CD4-positive, alpha-beta T cell treated with Interleukin-17A for 1 hour (primary cell): ENCODE data around the gene CHEK2.
A peak's percentile ranks its signal among the peaks of the same experiment; 100 is the strongest.
"Not testable (repeated sequence)": the region's sequence is repeated elsewhere in the genome, so short reads cannot be mapped to it uniquely, and the experiment has no call there.

ENCODE experiments used
- DNase-seq: peaks from one replicate; pipeline ENCODE4 v3.0.0-alpha.2; 2020

CHEK2 gene

GRCh38 chr22:28741200-28741784 lies 328 bp downstream of the CHEK2 start:
- no peak for DNase-seq

DNA sequence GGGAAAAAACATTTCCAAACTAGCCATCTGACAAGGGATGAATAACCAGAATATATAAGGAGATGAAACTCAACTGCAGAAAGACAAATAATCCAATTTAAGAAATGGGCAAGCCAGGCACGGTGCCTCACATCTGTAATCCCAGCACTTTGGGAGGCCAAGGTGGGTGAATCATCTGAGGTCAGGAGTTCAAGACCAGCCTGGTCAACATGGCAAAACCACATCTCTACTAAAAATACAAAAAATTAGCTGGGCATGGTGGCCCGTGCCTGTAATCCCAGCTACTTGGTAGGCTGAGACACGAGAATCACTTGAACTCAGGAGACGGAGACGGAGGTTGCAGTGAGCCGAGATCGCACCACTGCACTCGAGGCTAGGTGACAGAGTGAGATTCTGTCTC lies 2.7 kb downstream of the CHEK2 start:
- not testable (repeated sequence) for DNase-seq

DNA sequence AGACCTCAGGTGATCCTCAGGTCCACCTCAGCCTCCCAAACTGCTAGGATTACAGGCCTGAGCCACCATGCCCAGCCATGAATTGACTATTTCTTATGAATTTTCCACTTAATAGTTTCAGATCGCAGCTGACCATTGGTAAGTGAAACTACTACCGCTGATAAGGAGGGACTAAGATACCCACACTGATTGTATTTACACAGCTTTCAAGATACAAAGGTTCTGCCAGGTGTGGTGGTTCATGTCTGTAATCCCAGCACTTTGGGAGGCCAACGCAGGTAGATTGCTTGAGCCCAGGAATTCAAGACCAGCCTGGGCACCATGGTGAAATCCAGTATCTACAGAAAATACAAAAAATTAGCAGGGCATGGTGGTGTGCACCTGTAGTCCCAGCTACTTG lies 3.9 kb downstream of the CHEK2 start:
- DNase-seq = no peak

GRCh38 chr22:28736301-28737155 lies 5.1 kb downstream of the CHEK2 start:
- no peak for DNase-seq

- no peak for DNase-seq
Observed at GRCh38 chr22:28734393-28734792, 7.2 kb downstream of the CHEK2 start.

DNA sequence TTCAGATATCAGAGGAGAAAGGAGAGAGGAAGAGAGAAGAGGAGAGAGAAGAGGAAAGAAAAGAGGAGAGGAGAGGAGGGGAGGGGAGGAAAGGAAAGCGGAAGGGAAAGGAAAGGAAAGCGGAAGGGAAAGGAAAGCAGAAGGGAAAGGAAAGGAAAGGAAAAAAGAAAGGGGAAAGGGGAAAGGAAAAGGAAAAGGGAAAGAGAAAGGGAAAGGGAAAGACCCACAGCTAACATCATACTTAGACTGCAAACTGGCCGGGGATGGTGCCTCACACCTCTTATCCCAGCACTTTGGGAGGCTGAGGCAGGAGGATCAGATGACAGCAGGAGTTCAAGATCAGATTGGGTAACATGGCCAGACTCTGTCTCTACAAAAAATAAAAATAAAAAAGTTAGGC lies 11.4 kb downstream of the CHEK2 start:
- no peak for DNase-seq

- no peak for DNase-seq
Observed at GRCh38 chr22:28728621-28729313, 12.9 kb downstream of the CHEK2 start.

- no peak for DNase-seq
Observed at GRCh38 chr22:28728002-28728401, 13.6 kb downstream of the CHEK2 start.

DNA sequence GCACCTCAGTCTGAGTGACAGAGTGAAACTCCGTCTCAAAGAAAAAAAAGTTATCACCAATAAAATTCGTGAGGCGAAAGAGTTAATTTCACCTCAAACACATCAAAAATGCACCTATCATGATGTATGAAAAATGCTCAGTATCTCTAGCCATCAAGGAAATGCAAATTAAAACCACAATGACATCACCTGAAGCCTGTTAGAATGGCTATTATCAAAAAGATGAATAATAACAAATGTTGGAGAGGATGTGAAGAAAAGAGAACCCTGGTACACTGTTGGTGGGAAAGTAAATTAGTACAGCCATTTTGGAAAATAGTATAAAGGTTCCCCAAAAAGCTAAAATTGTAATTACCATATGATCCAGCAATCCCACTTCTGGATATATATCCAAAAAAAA lies 23.6 kb downstream of the CHEK2 start:
- no peak for DNase-seq

DNA sequence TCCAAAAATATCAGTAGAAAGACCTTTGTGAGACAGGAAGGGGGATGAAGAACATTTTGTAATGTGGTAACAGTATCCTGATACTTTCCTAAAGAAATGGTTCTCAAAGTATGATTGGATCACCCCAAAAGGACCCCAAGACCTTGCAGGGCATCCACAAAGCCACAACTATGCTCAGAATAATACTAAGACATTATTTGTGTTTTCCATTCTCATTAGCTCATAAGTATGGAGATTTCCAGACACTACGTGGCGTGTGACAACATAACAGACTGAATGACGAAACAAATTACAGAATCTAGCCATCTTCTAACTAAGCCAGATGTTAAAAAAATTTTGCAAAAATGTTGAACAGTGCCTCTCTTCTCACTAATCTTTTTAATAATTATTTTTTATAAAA lies 24.9 kb downstream of the CHEK2 start:
- no peak for DNase-seq

DNA sequence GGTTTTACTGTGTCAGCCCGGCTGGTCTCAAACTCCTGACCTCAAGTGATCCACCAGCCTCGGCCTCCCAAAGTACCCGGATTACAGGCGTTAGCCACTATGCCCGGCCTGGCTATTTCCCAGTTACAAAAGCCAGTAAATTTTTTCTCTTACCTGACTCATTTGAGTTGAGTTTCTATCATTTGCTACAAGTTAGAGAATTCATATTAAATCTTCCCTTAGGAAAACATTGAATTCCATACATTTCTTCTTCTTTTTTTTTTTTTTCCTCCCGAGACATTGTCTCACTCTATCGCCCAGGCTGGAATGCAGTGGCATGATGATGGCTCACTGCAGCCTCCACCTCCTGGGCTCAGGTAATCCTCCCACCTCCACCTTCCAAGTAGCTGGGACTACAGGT lies 26.0 kb downstream of the CHEK2 start:
- no peak for DNase-seq

DNA sequence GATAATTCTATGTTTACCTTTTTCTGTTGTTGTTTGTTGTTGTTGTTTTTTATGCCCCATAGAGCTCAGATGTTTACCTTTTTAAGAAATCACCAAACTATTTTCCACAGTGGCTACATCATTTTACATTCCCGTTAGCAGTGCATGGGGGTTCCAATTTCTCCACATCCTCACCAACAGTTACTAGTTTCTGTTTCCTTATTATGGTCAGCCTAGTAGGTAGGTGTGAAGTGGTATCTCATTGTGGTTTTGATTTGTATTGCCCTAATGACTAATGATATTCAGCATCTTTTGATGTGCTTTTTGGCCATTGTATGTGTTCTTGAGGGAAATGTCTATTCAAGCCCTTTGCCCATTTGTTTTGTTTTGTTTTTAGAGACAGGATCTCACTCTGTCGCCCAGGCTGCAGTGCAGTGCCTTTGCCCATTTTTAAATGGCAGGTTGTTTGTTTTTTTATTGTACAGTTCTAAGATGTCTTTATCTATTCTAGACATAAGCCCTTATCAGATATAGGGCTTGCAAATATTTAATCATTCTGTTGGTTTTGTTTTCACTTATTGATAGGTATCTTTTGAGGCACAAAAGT lies 27.5 kb downstream of the CHEK2 start:
- peak; percentile 12 for DNase-seq

DNA sequence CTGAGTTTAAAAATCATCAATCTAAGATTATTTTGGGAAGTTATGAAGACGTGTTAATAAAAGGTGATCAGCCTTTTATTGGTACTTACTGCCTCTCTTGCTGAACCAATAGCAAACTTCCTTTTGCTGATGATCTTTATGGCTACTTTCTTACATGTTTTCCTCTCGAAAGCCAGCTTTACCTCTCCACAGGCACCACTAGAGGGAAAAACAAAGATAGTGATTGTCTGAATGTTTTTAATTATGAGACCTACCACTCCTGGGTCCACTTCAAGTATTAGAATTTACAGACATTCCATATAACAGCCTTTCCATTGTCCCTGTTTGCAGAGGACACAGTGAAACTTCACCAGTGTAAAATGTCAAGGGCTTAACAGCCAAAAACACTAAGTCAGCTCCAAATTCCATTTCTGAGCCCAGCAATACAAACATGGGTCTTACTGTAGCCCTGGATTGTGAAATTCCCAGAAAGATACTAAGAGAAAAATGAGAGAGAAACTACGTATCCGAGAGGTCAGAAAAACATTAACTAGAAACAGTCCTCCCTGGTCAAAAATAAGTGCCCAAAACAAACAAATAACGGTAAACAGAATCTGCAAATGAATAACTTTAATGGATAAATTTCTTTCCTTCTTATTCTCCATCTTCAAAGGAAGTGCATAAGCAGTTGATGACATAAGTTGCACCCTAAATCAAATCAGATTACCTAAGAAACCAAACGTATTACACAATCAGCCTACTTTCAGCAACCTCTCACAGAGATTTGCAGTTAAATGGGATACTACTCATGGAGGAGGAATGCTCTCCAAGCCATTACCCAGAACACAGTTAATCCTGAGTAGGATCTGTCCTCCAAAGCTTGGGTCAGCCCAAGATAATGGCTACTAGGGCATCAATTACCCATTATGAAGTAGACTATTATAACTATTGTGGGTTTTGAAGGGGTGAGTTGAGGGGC lies 29.5 kb downstream of the CHEK2 start:
- no peak for DNase-seq

DNA sequence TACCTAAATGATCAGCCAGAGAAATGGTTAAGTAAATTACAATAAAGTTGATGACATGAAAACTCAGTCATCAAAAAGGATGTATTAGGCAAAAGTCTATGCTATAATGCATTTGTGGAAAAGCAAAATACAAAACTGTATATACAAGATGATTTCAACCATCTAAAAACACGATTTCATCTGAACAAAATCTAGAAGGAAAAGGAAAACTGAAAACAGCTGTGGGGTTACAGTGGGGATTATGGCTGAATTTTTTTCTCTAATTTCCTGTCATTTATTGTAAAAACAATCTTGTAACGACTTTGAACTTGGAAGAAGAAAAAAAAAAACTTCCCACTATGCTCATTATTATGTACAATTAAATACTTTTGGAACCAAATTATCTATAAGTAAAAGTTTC lies 30.3 kb downstream of the CHEK2 start:
- no peak for DNase-seq

DNA sequence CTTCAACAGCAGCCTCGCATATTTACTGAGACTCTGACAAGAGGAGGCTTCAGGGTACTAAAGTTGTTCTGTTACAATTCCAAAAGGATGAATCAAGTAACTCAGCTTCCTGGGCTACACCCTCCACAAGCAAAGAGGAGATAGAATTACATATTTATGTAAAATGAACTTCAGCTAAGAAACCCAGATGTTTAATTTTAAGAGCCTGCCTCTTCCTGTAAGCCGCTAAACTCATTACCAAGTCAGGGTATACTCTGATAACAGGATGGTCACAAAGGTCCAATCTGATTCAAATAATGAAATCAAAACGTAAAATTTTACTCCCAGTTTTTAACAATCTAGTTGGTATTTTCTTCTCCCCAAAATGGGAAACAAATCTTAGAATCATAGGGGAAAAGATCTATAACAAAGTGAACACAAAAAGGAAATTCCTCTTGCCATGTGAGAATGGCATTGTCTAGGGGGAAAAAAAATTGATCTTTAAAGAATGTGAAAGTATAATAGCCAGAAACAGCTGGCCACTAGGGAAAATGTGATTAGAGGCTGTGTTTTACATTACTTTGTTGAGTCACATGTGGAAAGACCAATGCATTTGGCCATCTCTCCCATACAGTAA lies 30.9 kb downstream of the CHEK2 start:
- no peak for DNase-seq

DNA sequence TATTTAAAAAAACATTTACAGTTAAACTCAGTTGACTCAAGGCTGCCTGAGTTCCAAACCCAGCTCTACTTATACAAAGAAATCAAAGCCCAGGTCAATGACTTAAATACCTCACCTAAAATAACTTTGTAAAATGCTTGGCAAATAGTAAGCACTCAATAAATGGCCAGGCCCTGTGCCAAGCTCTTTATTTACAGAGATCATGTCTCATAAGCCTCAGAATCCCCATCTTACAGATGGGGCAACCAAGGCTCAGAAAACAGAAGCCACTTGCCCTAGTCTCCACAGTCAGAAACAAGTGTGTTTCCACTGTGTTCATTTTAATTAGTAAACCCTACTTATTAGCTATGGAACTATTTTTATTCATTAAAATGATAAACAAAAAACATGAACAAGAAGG lies 31.5 kb downstream of the CHEK2 start:
- no peak for DNase-seq

DNA sequence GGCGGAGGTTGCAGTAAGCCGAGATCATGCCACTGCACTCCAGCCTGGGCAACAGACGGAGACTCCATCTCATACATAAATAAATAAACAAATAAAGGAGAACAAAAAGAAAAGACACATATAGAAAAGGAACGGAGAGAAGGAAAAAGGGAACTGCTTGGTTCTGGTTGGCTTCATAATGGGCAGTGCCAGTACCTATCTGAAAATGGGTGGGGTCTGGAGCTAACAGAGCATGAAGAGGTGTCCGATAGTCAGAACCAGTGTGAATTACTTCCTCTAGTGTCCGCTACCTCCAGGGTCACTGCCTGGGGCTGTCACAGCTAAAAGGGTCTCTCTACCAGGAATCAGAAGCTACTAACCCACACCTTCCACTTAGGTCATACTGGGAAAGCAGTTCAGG lies 34.8 kb downstream of the CHEK2 start:
- no peak for DNase-seq

DNA sequence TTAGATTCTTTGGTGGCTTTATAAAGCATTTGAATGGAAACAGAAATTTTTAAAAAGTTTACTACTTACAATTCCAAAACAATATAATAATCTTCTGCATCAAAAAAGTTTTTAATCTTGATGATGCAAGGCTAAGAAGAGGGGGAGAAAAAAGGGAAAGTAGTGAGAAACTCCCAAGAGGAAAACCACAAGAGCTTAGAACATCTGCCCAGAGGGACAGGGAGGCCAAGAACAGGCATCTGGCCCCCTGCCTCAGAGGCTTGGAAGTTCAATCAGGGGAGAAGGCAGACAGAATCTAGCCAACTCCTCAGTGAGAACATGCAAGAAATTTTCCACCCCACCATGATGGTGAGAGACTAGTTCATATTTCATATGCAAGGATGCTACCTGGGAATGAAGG lies 38.2 kb downstream of the CHEK2 start:
- no peak for DNase-seq

DNA sequence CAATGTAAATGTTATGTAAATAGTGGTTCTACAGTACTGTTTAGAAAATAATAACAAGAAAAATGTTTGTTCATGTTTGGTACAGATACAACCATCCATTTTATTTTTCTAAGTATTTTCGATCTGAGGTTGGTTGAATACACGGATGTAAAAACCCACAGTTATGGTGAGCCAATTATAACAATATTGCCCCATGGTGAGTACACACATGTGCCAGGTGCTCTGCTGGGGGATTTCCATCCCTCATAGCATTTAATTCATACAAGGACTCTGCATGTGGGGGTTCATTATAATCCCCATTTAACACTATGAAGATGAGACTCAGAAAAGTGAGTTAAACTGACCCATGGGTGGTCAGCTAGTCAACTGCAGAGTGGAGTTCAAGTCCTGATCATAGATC lies 38.7 kb downstream of the CHEK2 start:
- DNase-seq = no peak

GRCh38 chr22:28693041-28693760 lies 48.4 kb downstream of the CHEK2 start:
- not testable (repeated sequence) for DNase-seq

- not testable (repeated sequence) for DNase-seq
Observed at GRCh38 chr22:28689796-28690195, 51.8 kb downstream of the CHEK2 start.
